T follicular helper cell (primary cell): ENCODE measurements around the gene MRPL44.

Source experiments
- DNase-seq: peaks from one replicate; pipeline ENCODE4 v3.0.0-alpha.2; 2020; ENCODE audit warnings: low read depth

Gene MRPL44

DNA sequence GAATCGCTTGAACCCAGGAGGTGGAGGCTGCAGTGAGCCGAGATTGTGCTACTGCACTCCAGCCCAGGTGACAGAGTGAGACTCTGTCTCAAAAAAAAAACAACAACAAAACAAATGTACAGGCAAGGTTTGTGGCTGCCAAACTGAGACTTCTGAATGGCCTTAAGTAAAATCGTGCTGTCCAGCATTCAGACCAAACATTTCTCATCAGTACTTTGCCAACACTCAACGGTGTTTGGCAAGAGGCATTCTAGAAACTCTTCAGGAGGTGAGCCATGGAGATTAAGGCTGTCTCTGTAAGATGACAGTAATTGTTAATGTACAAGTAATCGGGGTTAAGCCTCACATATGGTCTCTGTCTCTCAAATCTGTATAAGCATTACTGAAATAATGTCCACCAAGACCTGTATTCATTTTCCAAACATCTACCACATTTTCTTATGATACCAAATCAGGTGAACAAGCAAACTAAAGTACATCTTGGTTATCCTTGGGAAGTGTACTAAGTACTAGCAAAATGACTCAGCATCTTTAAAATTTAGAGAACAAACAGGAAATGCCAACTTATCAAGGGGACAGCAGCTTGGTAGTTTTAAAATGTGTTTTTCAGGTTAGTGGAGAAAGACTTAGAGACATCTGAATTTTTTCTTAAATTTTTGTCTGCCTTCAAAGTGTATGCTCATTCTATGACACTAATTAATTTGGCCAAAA, 52.5 kb downstream of the MRPL44 start:
- no peak for DNase-seq

DNA sequence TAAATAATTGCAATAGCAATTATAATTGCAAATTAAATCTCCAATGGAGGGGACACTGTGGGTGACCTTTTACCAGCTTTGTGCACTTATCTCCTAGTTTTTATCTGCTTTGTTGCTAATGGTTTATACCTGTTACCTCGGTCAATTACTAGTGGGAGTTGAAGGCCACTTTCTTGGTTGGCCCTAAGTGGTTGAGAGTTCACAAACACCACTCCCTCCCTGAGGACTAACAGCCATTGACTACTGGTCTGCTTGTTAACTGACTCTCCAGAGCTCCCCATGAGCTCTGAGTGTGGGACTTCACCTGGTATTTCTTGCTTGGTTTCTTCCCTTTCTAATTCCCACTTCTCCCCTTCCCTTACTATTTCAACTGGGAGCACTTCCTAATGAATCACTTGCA, 54.6 kb downstream of the MRPL44 start:
- DNase-seq: no peak

DNA sequence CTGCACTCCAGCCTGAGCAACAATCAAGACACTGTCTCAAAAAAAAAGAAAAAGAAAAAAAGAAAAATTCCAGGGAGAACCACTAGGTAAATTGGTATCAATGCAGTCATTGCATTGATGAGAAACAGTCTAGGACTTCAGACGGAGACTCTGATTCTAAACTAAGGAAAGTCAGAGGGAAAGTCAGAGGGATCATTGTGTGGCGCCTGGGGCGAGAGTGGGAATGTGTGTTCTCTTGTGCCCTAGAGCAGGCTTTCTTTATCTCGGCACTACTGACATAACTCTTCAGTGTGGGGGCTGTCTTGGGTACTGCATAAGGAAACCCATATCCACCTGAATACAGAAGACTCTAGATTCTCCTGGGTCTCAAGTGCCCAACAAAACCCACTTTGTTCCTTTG, 57.1 kb downstream of the MRPL44 start:
- no peak for DNase-seq

DNA sequence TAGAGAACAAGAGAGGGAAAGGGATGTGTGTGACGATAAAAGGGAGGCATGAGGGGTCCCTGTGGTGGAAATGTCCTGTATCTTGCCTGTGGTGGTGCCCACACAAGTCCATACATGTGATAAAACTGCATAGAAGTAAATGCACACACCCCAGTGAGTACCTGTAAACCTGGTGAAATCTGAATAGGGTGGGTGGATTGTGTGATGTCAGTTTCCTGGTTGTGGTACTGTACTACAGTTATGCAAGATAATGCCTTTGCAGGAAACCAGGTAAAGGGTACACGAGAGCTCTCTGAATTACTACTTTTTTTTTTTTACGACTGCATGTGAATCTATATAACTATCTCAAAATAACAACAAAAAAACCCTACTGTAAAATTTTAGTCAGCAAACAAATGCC, 59.7 kb downstream of the MRPL44 start:
- no peak for DNase-seq
